Measurements from ENCODE around the gene MCUB. TPM values are rescaled to one million over a fixed set of nuclear protein-coding genes. Genes with fewer than 3 reads are reported as not detected.

MCUB gene
- total RNA-seq, 1 donor from 2014 or later = 34.7 TPM

- DNase-seq (ENCODE audit: low read depth in 2 of 2) = no peak
Observed at GRCh38 chr4:109728385-109728784, 168.3 kb downstream of the MCUB start.

GRCh38 chr4:109729117-109729717 lies 169.2 kb downstream of the MCUB start:
- peak; percentile 6 to 14 for DNase-seq (ENCODE audit: low read depth in 2 of 2)

DNA sequence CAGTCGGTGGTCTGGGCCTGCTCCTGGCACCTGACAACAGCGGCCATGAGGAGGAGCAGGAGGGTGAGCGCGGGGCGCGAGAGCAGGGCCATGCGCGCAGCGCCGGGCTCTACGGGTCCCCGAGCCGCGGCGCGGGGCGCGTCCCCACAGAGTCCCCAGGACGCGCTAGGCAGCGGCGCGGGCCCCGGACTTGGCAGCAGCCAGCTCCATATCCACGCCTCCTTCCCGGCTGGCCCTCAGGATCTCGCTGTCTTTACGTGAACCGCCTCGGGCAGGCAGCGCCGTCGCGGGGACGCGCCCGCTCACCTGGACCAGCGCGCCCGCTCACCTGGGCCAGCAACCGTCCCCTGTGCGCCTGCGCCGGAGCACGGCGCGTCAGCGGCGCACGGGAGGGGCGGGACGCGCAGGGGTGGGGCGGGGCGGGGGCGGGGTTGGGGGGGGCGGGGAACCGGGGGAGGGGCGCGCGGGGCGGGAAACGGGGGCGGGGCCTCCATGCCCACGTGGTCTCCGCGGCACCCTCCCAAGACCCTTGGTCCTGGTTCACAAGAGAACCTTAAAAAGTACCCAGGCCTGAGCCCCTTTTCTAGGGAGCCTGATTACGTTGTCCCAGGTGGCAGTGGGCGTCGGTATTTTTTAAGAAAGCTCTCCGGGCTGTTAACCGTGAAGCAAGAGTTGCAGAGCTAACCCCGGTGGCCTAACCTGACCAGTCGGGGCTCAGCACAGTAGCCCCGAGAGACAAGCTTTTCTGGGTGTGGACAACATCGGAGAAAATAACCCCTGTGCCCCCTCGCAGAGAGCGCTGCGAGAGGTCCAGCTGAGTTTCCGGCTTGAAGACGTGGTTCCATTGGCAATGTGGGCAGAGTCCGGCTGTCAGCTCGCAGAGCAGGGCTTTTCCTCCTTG lies 169.9 kb downstream of the MCUB start, which contains the start of gene PLA2G12A:
Gene PLA2G12A, minus strand, starts transcription at position 353 of the 901 bp plus-strand sequence. Its CDS starts 261 bp downstream, at position 92.
- DNase-seq (ENCODE audit: low read depth in 2 of 2) = peak; percentile 56 to 76

- DNase-seq (ENCODE audit: low read depth in 2 of 2) = no peak
Observed at GRCh38 chr4:109730619-109731545, 170.8 kb downstream of the MCUB start.

DNA sequence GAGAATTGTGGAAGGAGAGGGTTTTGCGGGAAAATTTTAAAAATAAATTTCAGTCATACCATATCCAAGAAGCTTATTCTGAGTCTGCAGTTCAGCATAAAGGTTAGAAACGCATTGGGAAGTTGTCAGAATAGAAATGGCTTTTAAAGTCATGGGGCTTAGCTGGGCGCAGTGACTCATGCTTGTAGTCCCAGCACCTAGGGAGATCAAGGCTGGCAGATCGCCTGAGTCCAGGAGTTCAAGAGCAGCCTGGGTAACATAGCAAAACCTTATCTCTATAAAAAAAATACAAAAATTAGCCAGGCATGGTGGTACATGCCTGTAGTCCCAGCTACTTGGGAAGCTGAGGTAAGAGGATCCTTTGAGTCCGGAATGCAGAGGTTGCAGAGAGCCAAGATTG lies 173.7 kb downstream of the MCUB start:
- no peak for DNase-seq (ENCODE audit: low read depth in 2 of 2)

GRCh38 chr4:109735566-109736365 lies 175.7 kb downstream of the MCUB start:
- DNase-seq (ENCODE audit: low read depth in 2 of 2) = peak in 1 of 2 donors; percentile 6

Other genes starting within 250 kb of the MCUB start
- gene SEC24B, start 126.4 kb upstream of the MCUB start, total RNA-seq = 9.8 and 11.9 TPM in 2 replicates
- 37.3 and 47.5 TPM in 2 replicates for gene CASP6, start 143.2 kb downstream of the MCUB start, total RNA-seq
- 5.7 and 7.7 TPM in 2 replicates for gene PLA2G12A, start 169.8 kb downstream of the MCUB start, total RNA-seq
- 26.4 and 38.7 TPM in 2 replicates for gene CFI, start 241.8 kb downstream of the MCUB start, total RNA-seq